ENCODE data around the gene MED9.

MED9 gene

DNA sequence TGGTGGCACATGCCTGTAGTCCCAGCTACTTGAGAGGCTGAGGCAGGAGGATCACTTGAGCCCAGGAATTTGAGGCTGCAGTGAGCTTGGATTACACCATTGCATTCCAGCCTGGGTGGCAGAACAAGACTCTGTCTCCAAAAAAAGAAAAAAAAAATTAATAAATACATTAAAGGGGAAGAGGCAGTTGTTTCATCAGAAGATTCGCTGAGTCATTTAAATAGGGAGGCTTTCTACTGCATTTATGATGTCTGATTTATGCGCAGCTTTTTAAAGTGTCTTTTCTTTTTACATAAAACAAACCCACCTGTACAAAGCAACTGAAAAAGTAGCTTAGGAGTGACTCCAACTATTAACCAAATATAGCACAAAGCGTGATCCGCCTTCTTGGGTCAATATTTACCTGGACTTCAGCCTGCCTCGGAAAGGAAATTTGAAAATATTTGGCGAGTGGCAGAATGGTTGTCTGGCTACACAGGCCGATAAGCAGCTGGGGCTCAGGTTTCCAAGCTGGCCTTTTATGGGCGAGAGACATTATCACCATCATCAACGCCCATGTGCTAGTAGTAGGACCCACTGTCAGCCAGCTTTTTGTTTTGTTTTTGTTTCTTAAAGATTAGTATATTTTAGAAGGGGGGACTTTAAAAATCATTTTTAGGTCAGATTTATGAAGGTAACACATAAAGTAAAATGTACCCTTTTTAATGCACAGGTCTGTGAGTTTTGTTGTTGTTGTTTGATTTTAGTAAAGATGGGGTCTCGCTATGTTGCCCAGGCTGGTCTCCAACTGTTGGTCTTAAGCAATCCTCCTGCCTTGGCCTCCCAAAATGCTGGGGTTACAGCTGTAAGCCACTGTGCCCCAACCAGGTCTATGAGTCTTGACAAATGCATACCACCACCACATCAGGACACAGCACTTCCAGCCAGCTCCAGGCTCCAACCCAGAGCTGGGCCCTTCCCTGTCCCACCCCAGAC is 61.9 kb downstream of the MED9 start:
- DNase-seq (ENCODE audit: low spot score), result no peak

DNA sequence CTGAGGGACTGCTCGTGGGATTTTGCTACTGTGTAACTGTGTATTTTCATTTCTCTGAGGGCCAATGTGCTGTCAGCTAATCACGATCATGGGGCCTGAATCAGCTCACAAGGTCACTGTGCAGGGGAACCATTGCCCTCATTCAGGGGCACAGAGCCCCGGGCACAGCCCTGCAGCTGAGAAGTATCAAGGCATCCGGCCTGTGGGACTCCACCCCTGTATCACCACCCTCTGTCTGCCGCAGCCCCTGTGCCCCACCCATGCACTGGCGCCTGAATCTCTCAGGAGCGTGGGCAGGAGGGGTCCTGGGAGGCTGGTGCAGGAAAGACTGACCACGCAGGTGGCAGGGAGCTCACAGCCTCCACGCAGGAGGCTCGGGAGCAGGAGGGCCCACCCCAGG is 62.8 kb downstream of the MED9 start:
- DNase-seq (ENCODE audit: low spot score), result no peak

DNA sequence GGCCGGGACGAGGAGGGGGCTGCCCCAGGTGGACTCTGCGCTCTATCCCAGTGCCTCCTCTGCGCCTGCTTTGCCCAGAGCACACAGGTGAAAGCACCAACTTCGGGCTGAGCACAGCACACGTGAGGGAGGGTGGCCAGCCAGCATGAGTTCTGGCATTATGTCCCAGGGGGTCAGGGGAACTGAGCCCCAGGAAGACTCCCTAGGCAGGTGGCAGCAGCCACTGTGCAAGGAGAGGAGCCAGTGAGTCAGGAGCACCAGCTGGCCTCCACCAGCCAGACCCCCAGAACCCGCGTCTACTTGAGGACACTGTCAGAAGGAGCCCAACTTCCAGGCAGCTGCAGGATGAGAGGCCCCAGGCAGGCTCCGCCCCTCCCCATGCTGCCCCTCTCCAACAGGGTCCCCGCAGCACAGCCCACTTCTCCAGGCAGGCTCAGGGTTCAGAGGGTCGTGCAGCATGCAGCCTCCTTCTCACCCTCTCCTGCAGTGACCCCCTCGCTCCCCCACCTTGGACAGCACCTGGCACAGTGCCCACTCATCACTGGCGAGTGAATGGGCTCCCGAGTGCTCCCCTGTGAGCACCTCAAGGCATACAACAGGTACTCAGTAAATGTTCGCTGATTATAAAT is 63.6 kb downstream of the MED9 start:
- DNase-seq (ENCODE audit: low spot score), result no peak

DNA sequence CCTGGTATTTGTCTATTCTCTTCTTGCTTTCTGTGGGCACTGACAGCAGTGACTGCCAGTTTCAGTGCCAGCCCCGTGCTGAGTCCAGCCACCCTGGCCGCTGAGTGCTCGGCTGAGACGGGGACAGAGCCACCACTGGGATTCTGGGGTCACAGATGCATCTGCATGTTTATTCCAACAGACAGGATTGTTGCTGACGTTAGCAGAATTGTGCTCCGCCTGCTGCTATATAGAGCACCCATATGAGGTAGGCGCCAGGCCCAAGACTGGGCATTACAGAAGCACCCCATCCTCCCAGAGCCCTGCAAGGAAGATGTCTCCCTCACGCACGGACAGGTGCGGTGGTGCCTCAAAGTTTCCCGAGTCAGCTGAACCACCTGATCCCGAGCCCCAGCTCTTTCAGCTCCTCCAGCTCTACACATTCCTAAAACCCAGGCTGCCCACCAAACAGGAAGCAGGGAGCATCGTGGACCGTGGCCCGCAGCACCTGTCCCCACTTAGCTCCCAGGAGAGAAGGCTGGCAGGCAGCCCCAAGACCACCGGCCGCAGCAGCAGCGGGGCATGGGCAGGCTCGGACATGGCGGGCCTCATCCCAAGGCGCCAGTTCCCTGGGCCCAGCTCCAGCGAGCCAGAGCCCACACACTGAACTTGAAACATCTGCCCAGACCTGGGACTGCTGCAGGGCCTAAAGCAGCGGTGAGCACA is 64.3 kb downstream of the MED9 start:
- no peak for DNase-seq (ENCODE audit: low spot score)

DNA sequence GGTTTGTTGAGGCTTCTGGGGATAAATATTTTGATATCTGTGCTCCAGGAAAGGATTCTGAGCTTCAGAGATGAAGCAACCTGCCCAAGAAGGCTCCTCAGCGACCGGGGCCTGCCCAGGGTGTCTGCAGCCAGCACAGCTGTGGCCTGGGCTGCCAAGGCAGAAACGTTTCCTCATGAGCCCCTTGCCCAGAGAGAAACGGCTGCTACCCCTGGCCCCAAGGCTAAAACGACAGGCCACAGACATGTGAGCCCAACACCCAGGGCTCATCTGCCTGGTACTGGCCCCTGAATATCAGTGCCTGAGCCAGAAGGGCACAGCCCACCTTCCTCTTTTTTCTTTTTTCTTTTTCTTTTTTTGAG is 64.8 kb downstream of the MED9 start:
- DNase-seq (ENCODE audit: low spot score), result no peak

All from CD4-positive, alpha-beta T cell treated with Interleukin-6 at 100 ng/mL for 8 hours (primary cell).